SK-N-SH treated with all-trans-retinoic acid at 6 μM for 48 hours (cell line): ENCODE results near the gene PTPN11.

ENCODE experiments used
- ATAC-seq: fragments of 200-7000 bp; cut with Tn5 transposase; 3 replicates; pipeline ENCODE4 v1.9.1; 2020; ENCODE audit warnings: mild to moderate bottlenecking, moderate library complexity
- ARNTL ChIP-seq: fragments of 450-650 bp; formaldehyde crosslinking; IDR thresholded peaks from 2 replicates; pipeline ENCODE4 v1.5.0; 2020; ENCODE audit warnings: low read depth, mild to moderate bottlenecking, moderate library complexity, borderline replicate concordance
- BACH2 ChIP-seq: fragments of 250-450 bp; sonication (Bioruptor Pico); IDR thresholded peaks from 2 replicates; pipeline ENCODE4 v1.9.0; 2021; ENCODE audit warnings: mild to moderate bottlenecking, borderline replicate concordance
- CSDC2 ChIP-seq: fragments of 250-450 bp; sonication (Bioruptor Pico); IDR thresholded peaks from 2 replicates; pipeline ENCODE4 v1.5.0; 2020; ENCODE audit warnings: mild to moderate bottlenecking, moderate library complexity
- ESRRG ChIP-seq: fragments of 250-450 bp; sonication (Bioruptor Pico); IDR thresholded peaks from 2 replicates; pipeline ENCODE4 v1.6.1; 2021; ENCODE audit warnings: mild to moderate bottlenecking
- GLIS3 ChIP-seq: fragments of 250-450 bp; sonication (Bioruptor Pico); IDR thresholded peaks from 2 replicates; pipeline ENCODE4 v1.5.0; 2020; ENCODE audit warnings: mild to moderate bottlenecking, moderate library complexity
- ISL1 ChIP-seq: fragments of 250-450 bp; sonication (Bioruptor Pico); IDR thresholded peaks from 2 replicates; pipeline ENCODE4 v2.1.2; 2022; ENCODE audit warnings: mild to moderate bottlenecking, moderate library complexity
- OSR1 ChIP-seq: fragments of 250-450 bp; sonication (Bioruptor Pico); IDR thresholded peaks from 2 replicates; pipeline ENCODE4 v1.8.0; 2022; ENCODE audit warnings: moderate library complexity, mild to moderate bottlenecking, inconsistent platforms
- PATZ1 ChIP-seq: fragments of 250-450 bp; sonication (Bioruptor Pico); IDR thresholded peaks from 2 replicates; pipeline ENCODE4 v1.8.0; 2020; ENCODE audit warnings: mild to moderate bottlenecking, moderate library complexity, borderline replicate concordance
- PPARA ChIP-seq: fragments of 250-450 bp; sonication (Bioruptor Pico); IDR thresholded peaks from 2 replicates; pipeline ENCODE4 v1.5.0; 2020; ENCODE audit warnings: mild to moderate bottlenecking, borderline replicate concordance
- SNAI2 ChIP-seq: fragments of 250-450 bp; sonication (Bioruptor Pico); IDR thresholded peaks from 2 replicates; pipeline ENCODE4 v1.5.0; 2020; ENCODE audit warnings: mild to moderate bottlenecking, moderate library complexity
- TCF4 ChIP-seq: fragments of 250-450 bp; sonication (Bioruptor Pico); IDR thresholded peaks from 2 replicates; pipeline ENCODE4 v1.8.0; 2021; ENCODE audit warnings: mild to moderate bottlenecking, moderate library complexity, borderline replicate concordance
- TOX ChIP-seq: fragments of 250-450 bp; sonication (Bioruptor Pico); IDR thresholded peaks from 2 replicates; pipeline ENCODE4 v1.8.0; 2021; ENCODE audit warnings: mild to moderate bottlenecking, moderate library complexity, borderline replicate concordance
- TSHZ2 ChIP-seq: fragments of 250-450 bp; sonication (Bioruptor Pico); IDR thresholded peaks from 2 replicates; pipeline ENCODE4 v1.5.0; 2020; ENCODE audit warnings: mild to moderate bottlenecking, moderate library complexity
- ZC3H10 ChIP-seq: fragments of 250-450 bp; sonication (Bioruptor Pico); IDR thresholded peaks from 2 replicates; pipeline ENCODE4 v1.5.1; 2021; ENCODE audit warnings: mild to moderate bottlenecking, moderate library complexity
- ZFP3 ChIP-seq: fragments of 250-450 bp; sonication (Bioruptor Pico); IDR thresholded peaks from 2 replicates; pipeline ENCODE4 v1.5.0; 2020; ENCODE audit warnings: mild to moderate bottlenecking, moderate library complexity
- ZFP30 ChIP-seq: fragments of 450-650 bp; formaldehyde crosslinking; IDR thresholded peaks from 2 replicates; pipeline ENCODE4 v1.5.0; 2022; ENCODE audit warnings: mild to moderate bottlenecking, moderate library complexity
- ZNF565 ChIP-seq: fragments of 450-650 bp; formaldehyde crosslinking; conservative IDR thresholded peaks from 2 replicates; pipeline ENCODE4 v1.5.0; 2020; ENCODE audit warnings: low read depth, mild to moderate bottlenecking, moderate library complexity
- ZNF70 ChIP-seq: fragments of 450-650 bp; formaldehyde crosslinking; IDR thresholded peaks from 2 replicates; pipeline ENCODE4 v1.5.0; 2020; ENCODE audit warnings: mild to moderate bottlenecking, moderate library complexity
- ZNF8 ChIP-seq: fragments of 450-650 bp; formaldehyde crosslinking; IDR thresholded peaks from 2 replicates; pipeline ENCODE4 v1.5.0; 2020; ENCODE audit warnings: mild to moderate bottlenecking, moderate library complexity
- TF ChIP-seq, protein P1 (sequence below): fragments of 250-450 bp; sonication (Bioruptor Pico); IDR thresholded peaks from 2 replicates; pipeline ENCODE4 v1.5.1; 2020; ENCODE audit warnings: low read depth, mild to moderate bottlenecking, moderate library complexity

The PTPN11 gene

DNA sequence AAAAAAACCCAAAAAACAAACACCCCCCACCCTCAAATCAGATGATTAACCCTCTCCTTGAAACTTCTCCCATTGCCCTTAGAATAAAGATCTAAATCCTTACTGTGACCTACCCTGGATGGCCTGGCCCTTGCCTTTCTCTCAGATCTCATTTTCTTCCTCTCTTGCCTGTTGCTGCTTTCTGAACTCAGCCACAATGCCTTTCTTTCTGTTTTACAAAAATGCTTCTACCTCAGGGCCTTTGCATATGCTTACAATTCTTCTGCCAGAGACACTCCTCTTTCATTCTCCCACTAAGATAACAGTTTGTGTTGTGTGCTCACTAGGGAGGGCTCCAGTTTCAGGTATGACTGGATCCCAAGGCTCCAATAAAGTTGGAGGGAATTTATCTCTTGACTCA, 108.3 kb downstream of the PTPN11 start:
- TF ChIP-seq PPARA (CRISPR knock-in tag) (no peak), OSR1 (CRISPR knock-in tag) (no peak), CSDC2 (CRISPR knock-in tag) (no peak), ZC3H10 (CRISPR knock-in tag) (no peak), ZNF70 (CRISPR knock-in tag) (no peak), SNAI2 (no peak)
- ATAC-seq, result no peak

DNA sequence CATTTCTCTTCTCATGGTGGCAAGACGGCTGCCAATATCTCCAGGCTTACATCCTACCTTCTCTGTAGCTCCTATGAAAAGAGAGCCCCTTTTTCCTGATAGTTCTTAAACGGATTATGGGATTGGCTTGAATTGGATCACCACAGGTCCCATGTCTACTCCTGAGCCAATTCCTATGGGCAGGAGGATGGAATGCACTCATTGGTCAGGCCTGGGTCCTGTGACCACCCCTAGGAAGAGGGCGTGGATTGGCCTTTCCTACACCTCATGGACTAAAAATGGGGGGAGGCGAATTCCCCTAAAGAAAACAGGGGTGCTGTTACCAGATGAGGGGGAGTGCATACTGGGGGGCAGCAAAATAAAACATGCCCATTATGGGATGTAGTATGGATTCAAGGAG, 108.8 kb downstream of the PTPN11 start:
- ATAC-seq, result no peak
- TF ChIP-seq, protein P1, sequence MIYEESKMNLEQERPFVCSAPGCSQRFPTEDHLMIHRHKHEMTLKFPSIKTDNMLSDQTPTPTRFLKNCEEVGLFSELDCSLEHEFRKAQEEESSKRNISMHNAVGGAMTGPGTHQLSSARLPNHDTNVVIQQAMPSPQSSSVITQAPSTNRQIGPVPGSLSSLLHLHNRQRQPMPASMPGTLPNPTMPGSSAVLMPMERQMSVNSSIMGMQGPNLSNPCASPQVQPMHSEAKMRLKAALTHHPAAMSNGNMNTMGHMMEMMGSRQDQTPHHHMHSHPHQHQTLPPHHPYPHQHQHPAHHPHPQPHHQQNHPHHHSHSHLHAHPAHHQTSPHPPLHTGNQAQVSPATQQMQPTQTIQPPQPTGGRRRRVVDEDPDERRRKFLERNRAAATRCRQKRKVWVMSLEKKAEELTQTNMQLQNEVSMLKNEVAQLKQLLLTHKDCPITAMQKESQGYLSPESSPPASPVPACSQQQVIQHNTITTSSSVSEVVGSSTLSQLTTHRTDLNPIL (CRISPR knock-in tag), result no peak
- no peak for TF ChIP-seq ZNF8 (CRISPR knock-in tag)
- no peak for TF ChIP-seq ZNF565 (CRISPR knock-in tag)
- no peak for TF ChIP-seq CSDC2 (CRISPR knock-in tag)
- no peak for TF ChIP-seq SNAI2
- no peak for TF ChIP-seq ZFP30
- TF ChIP-seq PATZ1 (CRISPR knock-in tag), result no peak
- TF ChIP-seq ZNF70 (CRISPR knock-in tag), result no peak
- TF ChIP-seq ARNTL (CRISPR knock-in tag), result no peak
- TF ChIP-seq PPARA (CRISPR knock-in tag), result no peak

- no peak for ATAC-seq
- TF ChIP-seq ZC3H10 (CRISPR knock-in tag) (no peak), PPARA (CRISPR knock-in tag) (no peak), ZNF8 (CRISPR knock-in tag) (no peak)
These were observed 109.8 kb downstream of the PTPN11 start for GRCh38 chr12:112528521-112528920.

DNA sequence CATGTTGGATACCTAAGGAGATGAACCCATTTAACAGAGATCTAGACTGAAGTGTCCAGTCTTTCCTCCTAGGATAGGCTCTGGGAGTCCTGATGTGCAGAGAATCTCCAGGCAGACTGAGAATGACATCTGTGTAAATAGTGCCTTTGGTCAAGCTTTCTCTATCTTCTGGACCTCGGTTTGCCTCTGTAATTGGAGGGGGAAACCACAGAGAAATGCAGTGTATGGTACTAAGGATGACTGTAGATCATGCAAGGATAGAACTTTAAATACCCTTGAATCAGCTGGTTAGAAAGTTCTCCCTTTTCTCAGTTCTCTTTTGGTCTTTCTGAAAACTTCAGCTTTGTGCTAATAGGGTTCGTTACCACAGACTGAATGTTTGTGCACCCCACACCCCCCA, 112.2 kb downstream of the PTPN11 start:
- no peak for ATAC-seq
- no peak for TF ChIP-seq ZFP3
- TF ChIP-seq, protein P1 (CRISPR knock-in tag), result no peak
- no peak for TF ChIP-seq PPARA (CRISPR knock-in tag)
- no peak for TF ChIP-seq GLIS3 (CRISPR knock-in tag)
- no peak for TF ChIP-seq PATZ1 (CRISPR knock-in tag)
- no peak for TF ChIP-seq ISL1 (CRISPR knock-in tag)

DNA sequence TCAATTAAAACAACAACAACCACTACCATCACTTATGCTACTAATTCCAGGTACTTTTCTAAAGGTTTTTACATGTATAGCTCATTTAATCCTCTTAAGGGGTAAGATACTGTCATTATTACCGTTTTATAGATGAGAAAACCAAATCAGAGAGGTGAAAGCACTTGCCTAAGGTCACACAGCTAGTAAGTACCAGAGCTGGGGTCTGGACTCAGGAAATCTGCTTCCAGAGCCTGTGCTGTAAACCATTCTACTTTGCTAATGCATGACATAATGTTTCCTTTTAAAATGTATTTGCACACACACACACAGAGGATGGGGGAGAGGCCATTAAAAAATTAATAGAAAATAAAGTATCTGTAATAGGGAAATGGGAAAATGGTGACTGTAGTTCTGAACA, 113.4 kb downstream of the PTPN11 start:
- no peak for ATAC-seq
- no peak for TF ChIP-seq SNAI2
- TF ChIP-seq OSR1 (CRISPR knock-in tag), result no peak
- no peak for TF ChIP-seq BACH2 (CRISPR knock-in tag)
- TF ChIP-seq ARNTL (CRISPR knock-in tag), result no peak
- TF ChIP-seq ZFP30, result no peak
- no peak for TF ChIP-seq ZC3H10 (CRISPR knock-in tag)
- no peak for TF ChIP-seq ZNF565 (CRISPR knock-in tag)
- TF ChIP-seq CSDC2 (CRISPR knock-in tag), result no peak
- no peak for TF ChIP-seq ZNF8 (CRISPR knock-in tag)
- TF ChIP-seq TCF4 (CRISPR knock-in tag), result no peak
- no peak for TF ChIP-seq TSHZ2 (CRISPR knock-in tag)
- no peak for TF ChIP-seq PPARA (CRISPR knock-in tag)
- TF ChIP-seq ZNF70 (CRISPR knock-in tag), result no peak
- no peak for TF ChIP-seq ESRRG (CRISPR knock-in tag)
- no peak for TF ChIP-seq TOX (CRISPR knock-in tag)
- TF ChIP-seq, protein P1 (CRISPR knock-in tag), result no peak
- TF ChIP-seq GLIS3 (CRISPR knock-in tag), result no peak
- no peak for TF ChIP-seq ZFP3
- TF ChIP-seq ISL1 (CRISPR knock-in tag), result no peak
- TF ChIP-seq PATZ1 (CRISPR knock-in tag), result no peak
